Brain pericyte (primary cell): ENCODE data around the gene SV2B.
"Not testable (repeated sequence)": the region's sequence is repeated elsewhere in the genome, so short reads cannot be mapped to it uniquely, and the experiment has no call there.

Source experiments
- DNase-seq: peaks from one replicate; pipeline ENCODE4 v3.0.0-alpha.2; 2012; ENCODE audit warnings: low read depth, low spot score

The SV2B gene

DNA sequence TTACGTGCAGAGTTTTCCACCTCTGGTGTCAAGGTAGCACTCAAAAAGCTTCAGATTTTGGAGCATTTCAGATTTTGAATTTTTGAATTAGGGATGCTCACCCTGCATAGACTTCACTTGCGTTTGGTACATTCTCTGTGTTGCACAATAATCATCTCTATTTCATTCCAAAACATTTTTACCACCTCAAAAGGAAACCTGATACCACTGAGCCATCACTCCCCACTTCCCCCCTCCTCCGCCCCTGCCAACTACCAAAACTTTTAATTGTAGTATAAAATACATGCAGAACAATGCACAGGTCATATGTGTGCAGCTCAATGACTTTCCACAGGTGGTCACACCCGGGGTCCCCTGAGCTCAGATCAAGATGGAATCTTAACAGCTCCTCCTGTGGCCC is 208.8 kb downstream of the SV2B start:
- no peak for DNase-seq

DNA sequence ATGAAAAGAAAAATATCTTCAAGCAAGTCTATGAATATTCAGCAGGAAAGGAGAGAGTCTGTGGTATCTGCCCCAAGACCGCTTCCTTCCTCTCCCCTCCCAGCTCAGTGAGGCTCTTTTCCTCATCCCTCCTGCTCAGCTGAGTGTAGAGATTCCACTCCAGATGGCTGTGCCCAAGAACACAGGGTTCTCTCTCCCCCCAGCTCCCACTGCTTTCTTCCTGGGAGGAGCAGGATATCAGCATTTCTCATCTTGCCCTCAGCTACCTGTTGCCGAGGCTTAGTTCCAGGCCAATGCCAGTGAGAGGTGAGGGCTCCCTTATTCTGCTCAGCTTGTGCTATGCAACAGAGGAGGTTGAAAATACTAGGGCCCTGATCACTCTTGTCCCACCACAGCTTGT is 211.9 kb downstream of the SV2B start:
- DNase-seq: no peak

DNA sequence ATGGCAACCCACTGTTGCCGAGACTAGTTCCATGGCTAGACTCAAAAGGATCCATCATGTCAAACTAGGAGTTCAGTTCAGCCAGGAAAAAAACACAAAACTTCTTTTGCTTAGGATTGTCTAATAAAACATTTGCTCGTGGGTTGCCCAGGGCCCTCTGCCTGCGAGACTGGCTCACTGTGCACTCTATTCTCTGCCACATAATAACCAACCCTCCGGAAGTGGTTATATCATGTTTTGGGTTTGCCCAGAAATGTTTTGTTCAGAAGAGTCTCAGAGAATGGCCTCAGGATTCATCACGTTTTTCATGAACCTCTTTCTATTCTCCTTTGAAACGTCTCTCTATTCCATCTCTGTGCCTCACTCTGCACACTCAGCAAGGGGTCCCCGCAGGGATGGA is 216.1 kb downstream of the SV2B start:
- no peak for DNase-seq

DNA sequence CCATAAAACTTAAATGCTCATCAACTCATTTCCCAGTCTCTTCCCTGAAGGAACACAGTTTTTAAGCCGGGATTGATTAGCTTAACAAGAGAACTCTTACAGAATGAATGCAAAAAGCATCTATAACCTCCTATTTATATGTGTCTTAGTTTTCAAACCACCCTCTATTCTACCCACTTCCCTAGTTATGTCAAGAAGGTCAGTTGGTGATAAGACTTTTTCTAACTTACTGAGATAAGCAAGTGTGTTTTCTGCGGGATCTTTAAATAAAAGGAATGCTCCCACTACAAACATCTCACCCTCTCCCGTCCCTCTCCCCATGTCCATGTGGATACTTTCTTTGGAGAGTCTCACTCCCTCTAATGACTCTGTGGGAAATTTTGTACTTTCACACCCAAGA is 218.5 kb downstream of the SV2B start:
- DNase-seq: no peak

DNA sequence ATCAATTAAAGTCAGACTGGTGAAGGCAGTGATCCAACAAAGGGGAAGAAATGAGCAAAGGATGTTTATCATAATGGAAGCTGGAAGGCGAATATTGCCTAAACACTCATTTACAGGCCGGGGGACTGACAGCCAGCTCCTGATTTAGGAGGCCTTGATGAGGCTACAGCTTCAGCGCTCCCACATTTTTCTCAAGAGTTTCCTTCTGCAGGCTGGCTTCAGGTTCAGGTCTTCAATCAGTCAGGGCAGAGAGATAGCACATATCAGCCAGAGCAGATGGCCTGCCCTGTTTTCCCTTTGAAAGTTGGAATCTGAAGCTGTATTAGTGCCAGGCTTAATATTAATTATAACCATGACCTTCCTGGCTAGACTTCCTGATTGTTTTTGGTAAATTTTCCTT is 218.9 kb downstream of the SV2B start:
- no peak for DNase-seq

DNA sequence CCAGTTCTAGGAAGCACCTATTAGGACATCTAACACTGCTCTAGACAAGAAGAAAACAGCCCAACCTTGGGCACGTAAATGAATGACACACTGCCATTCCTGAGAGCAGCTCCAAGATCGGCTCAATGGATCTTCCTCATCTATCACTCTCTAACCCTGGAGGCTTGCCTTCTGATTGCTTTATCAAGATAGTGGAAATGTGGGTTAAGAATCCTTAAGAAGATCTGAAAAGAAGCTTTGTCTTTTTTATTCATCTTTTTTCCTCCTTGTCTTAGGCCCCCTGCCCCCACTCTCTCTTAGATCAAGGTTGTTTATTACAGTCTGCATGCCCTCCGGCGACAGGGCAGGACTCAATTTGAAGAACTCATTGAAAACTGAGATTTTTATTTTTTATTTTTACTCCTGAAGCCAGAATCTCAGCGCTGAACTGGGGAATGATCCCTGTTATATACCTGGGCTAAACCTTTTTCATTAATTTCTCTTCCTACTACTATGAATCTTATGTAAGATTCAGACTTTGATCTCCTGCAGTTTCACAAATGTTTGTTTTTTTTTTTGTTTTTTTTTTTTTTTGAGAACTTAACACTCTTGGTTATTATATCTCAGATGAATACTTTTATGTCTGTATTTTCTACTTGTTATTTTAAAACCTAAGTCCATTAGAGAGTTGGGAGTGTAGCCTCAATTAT is 219.5 kb downstream of the SV2B start:
- DNase-seq: no peak

DNA sequence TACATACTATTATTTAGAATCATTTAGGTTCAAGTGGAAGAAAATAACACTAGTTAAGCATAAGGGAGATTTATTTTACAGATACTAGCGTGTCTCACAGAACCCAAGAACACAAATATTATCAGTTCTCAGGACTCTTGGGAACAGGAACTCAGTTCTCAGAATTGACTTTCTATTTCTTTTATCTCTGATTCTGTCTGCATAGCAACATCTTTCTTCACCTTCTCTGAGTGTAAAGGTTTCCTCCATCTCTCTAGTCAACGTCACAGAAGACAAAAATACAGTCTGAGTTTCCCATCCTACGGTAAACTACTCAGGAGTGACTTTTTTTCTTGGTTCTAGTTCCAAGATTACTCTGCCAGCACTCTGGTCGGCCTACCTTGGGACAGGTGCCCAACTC is 220.0 kb downstream of the SV2B start:
- no peak for DNase-seq

DNA sequence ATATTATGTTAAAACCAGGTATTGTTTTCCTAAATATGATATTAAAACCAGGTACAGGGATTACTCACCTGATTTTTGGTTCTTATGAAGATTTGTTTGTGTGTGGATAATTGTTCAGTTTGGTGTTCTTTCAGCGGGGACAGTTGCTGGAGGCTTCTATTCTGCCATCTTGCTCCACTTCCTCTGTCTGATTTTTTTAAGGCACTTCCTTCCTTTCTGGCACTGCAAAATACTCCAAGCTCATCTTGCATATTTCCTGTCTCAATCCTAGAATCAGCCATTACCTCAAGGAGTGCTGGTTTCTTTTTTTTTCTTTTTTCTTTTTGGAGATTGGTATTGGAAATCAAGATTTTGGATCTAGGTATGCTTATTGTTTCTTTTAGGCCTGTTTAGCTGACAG is 229.9 kb downstream of the SV2B start:
- no peak for DNase-seq

DNA sequence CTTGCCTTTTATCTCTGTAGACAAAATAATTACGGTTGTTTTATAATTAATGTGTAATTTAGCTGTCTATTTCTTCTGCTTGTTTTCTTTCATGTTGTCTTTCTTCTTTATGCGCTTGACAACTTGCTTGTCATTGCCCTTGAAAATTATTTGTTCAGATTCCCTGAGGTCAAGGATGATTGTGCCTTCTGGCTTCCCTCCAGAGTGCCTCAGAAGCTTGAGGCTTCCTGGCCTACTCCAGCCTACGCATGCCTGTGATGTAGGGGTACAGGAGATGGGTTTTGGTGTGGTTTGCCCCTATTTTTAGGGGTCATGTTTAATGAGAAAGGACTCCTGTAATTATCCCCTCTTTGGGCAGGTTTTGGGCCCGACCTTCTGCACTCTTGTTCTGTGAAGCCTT is 231.5 kb downstream of the SV2B start:
- no peak for DNase-seq

DNA sequence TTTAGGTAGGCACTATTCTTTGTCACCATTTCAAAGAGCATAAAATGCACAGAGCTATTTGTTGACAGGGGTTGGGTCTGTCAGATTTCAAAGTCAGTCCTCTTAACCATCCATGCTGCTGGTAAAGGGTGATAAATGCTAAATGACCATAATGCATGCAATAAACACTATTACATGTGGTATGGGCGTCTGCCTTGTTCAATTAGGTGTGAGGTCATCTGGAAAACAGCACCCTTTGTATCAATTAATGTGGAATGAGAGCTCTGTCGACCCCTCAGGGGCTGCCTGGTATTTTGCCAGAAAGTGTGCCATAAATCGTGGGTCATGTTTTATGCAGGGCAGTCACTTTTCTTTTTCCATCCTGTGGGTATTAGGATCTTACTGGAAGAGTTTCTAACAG is 235.6 kb downstream of the SV2B start:
- DNase-seq: no peak

DNA sequence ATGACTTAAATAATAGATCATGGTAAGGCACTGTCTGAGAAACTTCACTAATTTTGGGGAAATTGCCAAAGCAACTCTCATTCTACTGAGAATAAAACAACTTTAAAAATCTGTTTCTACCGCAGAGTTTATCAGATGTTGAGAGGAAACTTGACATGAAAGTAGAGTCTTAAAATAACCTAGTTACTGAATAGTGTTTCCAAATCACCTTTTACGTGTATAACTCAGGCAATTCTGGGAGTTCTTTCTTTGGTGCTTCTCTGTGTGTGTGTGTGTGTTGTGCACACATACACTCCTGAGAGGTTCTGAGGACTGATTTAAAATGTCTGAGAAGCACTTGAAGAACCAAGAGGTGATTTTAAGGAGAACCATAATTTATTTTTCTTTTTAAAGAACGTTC is 236.6 kb downstream of the SV2B start:
- DNase-seq: no peak

DNA sequence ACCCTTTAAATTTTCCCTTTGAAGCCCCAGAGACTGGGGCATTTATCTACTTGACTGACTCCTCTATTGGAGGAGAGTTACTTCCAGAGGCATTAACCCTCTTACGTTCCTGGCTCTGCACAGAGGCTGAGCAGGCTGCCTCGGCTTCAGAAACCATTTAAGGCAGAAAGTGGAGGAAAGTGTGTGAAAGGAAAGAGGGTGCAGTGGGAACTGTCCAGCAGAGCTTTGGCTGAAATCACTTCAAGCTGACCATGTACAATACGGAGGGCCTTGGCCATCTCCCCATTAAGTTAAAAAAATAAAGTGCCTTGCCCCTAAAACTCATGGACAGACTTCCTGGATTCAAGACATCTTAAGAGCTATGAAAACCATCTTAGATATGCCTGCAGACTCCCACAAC is 238.7 kb downstream of the SV2B start:
- DNase-seq: no peak

DNA sequence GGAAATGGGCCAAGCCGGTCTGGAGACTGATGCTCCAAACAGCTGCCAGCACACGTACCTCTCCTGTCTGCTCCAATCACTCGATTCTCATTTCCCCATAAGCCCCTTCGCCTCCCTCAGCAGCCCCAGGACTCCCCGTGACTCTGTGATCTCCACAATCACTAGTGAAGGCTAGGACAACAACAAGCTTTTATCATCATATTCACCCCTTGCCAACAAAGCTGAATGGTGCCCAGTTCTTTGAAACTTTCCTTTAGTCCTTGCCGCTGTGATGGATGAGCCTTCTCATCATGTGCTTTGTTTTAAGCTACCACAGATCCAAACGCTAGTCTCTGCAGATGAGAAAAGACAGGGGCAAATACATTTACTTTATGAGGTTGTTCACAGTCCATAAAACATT is 242.0 kb downstream of the SV2B start:
- DNase-seq: no peak

DNA sequence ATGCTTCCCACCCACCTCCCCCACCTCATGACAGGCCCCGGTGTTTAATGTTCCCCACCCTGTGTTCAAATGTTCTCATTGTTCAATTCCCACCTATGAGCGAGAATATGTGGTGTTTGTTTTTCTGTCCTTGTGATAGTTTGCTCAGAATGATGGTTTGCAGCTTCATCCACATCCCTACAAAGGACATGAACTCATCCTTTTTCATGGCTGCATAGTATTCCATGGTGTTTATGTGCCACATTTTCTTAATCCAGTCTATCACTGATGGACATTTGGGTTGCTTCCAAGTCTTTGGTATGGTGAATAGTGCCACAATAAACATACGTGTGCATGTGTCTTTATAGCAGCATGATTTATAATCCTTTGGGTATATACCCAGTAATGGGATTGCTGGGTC is 244.9 kb downstream of the SV2B start:
- not testable (repeated sequence) for DNase-seq

DNA sequence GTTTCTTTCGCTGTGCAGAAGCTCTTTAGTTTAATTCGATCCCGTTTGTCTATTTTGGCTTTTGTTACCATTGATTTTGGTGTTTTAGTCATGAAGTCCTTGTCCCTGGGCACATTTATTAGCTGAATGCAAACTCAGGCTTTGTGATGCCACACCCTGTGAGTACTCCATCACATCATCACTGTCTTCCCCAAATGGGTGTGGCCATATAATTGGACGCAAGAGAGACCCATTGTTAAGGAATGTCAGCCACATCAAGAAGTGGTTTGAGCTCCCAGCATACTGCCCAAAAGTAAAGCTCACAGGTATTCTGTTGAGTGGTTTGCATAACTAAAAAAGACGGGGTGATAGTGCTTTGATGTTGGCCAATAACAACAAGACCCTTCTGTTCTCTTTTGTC is 245.7 kb downstream of the SV2B start:
- DNase-seq: no peak

DNA sequence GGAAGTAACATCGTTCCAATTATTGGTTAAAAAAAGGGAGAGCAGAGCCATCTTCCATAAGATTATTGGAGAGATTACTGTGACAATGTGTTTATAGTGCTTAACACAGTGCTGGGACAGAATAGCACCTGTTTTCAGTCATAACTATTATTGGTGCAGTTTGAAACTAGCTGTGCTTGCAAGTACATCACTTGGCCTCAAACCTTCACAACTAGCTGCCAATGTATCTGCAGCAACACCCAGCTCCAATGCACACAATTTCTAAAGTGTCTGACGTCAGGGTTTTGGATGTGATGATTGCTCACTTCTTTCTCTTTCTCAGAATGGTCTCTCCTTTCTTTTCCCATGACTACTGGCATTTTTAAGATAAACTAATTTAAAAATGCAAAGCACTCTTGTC is 246.2 kb downstream of the SV2B start:
- no peak for DNase-seq

DNA sequence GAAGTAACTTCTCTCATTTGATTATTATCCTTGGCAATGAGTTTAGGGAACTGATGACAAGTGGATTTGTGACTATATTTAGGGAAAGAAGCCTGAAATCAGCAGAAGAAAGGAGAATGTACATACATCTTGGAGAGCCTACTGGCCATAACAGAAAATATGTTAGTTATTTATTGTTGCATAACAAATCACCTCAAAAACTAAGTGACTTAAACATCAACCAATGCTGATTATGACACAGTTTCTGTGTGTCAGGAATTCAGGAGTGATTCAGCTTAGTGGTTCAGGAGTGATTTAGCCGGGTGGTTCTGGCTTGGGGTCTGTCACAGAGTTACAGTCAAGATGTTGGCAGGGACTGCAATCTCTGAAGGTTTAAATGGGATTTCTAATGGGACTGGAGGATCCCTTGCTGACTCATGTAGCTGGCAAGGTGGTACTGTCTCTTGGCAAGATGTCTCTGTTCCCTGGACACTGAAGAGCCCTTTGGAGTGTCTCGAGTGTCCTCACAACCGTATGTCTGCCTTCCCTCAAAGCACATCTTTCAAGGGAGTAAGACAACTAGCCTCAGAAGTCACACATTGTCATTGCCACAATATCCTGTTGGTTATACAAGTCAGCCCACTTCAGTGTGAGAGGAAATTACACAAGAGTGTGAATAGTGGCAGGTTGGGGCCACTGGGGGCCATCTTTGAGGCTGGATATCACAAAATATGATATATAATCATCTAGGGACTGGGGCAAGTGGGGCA is 248.9 kb downstream of the SV2B start:
- DNase-seq: no peak
